ENCODE data around the gene SPNS3. TPM values are rescaled to one million over a fixed set of nuclear protein-coding genes. Genes with fewer than 3 reads are reported as not detected.

SPNS3 gene
- polyA plus RNA-seq, 1 of the 3 experiments (the other 2 are of a cell fraction) = 0.05 TPM

GRCh38 chr17:4502466-4503154 lies 68.9 kb downstream of the SPNS3 start:
- Histone ChIP-seq H2AFZ (ENCODE audit: low read depth) (no peak overlapping the region), H3K27me3 (ENCODE audit: insufficient read depth) (peaks cover 35% of the 10 kb centered on the region), H3K4me2 (no peak overlapping the region), H3K4me3 (ENCODE audit: low read depth in 2 of 2, low read length in 1 of 2) (no peak overlapping the region), H3F3A (replicated peaks; ENCODE audit: insufficient read depth) (peaks cover 3% of the 10 kb centered on the region), H4K20me1 (ENCODE audit: insufficient read depth) (0 out of 2 replicates have a peak, but pooled peaks cover 3% of the 10 kb centered on the region), H3K27ac (ENCODE audit: low read depth in 2 of 2, low read length in 1 of 2) (no peak overlapping the region), H3K9me2 (no peaks in the 10 kb centered on the region), H3K79me2 (ENCODE audit: insufficient read depth) (no peaks in the 10 kb centered on the region), H3K36me3 (replicated peaks in 1 of 2; ENCODE audit: control insufficient read depth in 1 of 2, insufficient read depth in 2 of 2, low read length in 1 of 2) (no peaks in the 10 kb centered on the region), H3K4me1 (ENCODE audit: control insufficient read depth in 1 of 2, insufficient read depth in 2 of 2, low read depth in 1 of 2, low read length in 1 of 2) (peaks cover 0 to 3% of the 10 kb centered on the region in 2 experiments; a peak in 1 of 4 replicates), H3K9ac (no peak overlapping the region), H3K9me3 (no peaks in the 10 kb centered on the region)
- ChIA-PET CTCF (interaction anchor here (3.3 kb wide), 1 partner anchor 82 kb away, joined by 10 read pairs; no protein-coding TSS in a partner anchor), POLR2A (no interaction called here)
- no peak for DNase-seq
- TF ChIP-seq POLR2AphosphoS5 (IDR thresholded peaks at IDR 0.05; ENCODE audit: low read depth, low read length) (no peak), ZBTB33 (IDR thresholded peaks at IDR 0.05; ENCODE audit: borderline replicate concordance, low read depth) (no peak), CTCF (IDR thresholded peaks at IDR 0.05) (no peak), YY1 (IDR thresholded peaks at IDR 0.05; ENCODE audit: low read depth) (no peak), JUND (IDR thresholded peaks at IDR 0.05) (no peak), NRF1 (IDR thresholded peaks at IDR 0.05; ENCODE audit: low read depth, low read length) (no peak), CHD2 (IDR thresholded peaks at IDR 0.05; ENCODE audit: low read length, partially characterized antibody) (no peak), IRF3 (IDR thresholded peaks at IDR 0.05; ENCODE audit: low read depth, low read length) (no peak), FOXJ3 (CRISPR knock-in tag; IDR thresholded peaks at IDR 0.05) (no peak), USF1 (IDR thresholded peaks at IDR 0.05; ENCODE audit: borderline replicate concordance, low read depth) (no peak)
- 69% methylated on average over 15 of the region's 18 CpGs for WGBS (ENCODE audit: low lambda C conversion rate)
